Measurements from ENCODE around the gene DDX24. TPM values are rescaled to one million over a fixed set of nuclear protein-coding genes. Genes with fewer than 3 reads are reported as not detected.

DDX24 gene
- total and polyA plus RNA-seq, 2 of the 8 experiments (the other 6 are each of a cell fraction or from before 2014, with no cell fraction given): 89.0 to 201 TPM

- no peak for FAIRE-seq
- H3K4me3 ChIP-seq (ENCODE audit: extremely low read depth in 1 of 4, insufficient read depth in 2 of 4, low read depth in 3 of 4, low read length in 4 of 4): peak overlapping the region; percentile 54 to 65 (median 62)
Measured at GRCh38 chr14:94129758-94130414, 48.9 kb upstream of the DDX24 start.

More at GRCh38 chr14:94129758-94130414, 48.9 kb upstream of the DDX24 start:
- H2AK5ac ChIP-seq (ENCODE audit: low read depth, low read length): no peak overlapping the region
- no peak overlapping the region for H4K8ac ChIP-seq (ENCODE audit: extremely low read depth, insufficient read depth, low read length)
- no peak overlapping the region for H3K27ac ChIP-seq (ENCODE audit: low read depth, low read length)
- DNase-seq (ENCODE audit: low read depth in 1 of 2, low spot score in 2 of 2): peak in 1 of 2 experiments; percentile 48
- no peaks in the 10 kb centered on the region for H4K20me1 ChIP-seq (replicated peaks in 1 of 2; ENCODE audit: control insufficient read depth in 1 of 2, insufficient read depth in 2 of 2, low read length in 2 of 2)
- no peak overlapping the region for H4K5ac ChIP-seq (ENCODE audit: insufficient read length, low read depth, low read length)
- no peak overlapping the region; the same call in 1 of the 2 replicates for H2AFZ ChIP-seq (ENCODE audit: low read length)
- no peaks in the 10 kb centered on the region for H3K36me3 ChIP-seq (ENCODE audit: control insufficient read depth in 2 of 4, insufficient read depth in 4 of 4, low read length in 3 of 4)
- WGBS, 2 experiments (ENCODE audit: extremely low coverage in 1 of 2, insufficient coverage in 1 of 2, insufficient read length in 1 of 2, insufficient replicate concordance in 2 of 2, low coverage in 1 of 2, low lambda C conversion rate in 2 of 2, missing lambda C conversion rate in 1 of 2): 3% methylated on average over 10 of the region's 12 CpGs; no CpG with 5 or more reads in 1 of the 2 experiments
- H3K79me1 ChIP-seq (ENCODE audit: low read depth, low read length): no peaks in the 10 kb centered on the region
- no peak overlapping the region for H2BK12ac ChIP-seq (ENCODE audit: low read depth, low read length)
- H2BK15ac ChIP-seq (ENCODE audit: low read length): no peak overlapping the region
- peaks cover 0 to 4% (median 2%) of the 10 kb centered on the region in 4 experiments; a peak in 3 of 7 replicates for H3K4me1 ChIP-seq (replicated peaks in 1 of 4; ENCODE audit: control insufficient read depth in 3 of 4, insufficient read depth in 4 of 4, low read length in 3 of 4)
- H3K56ac ChIP-seq (replicated peaks; ENCODE audit: insufficient read length, low read depth, low read length): no peak overlapping the region
- no peaks in the 10 kb centered on the region for H3K9me3 ChIP-seq (ENCODE audit: insufficient read depth in 2 of 2, low read depth in 1 of 2, low read length in 1 of 2)
- peaks cover 9% of the 10 kb centered on the region; the same call in 1 of the 2 replicates for H3K23me2 ChIP-seq (ENCODE audit: low read depth, low read length)
- H2BK20ac ChIP-seq (ENCODE audit: low read length): no peak overlapping the region
- peak overlapping the region; percentile 77 to 88 for H3K4me2 ChIP-seq (ENCODE audit: insufficient read depth in 1 of 2, low read depth in 2 of 2, low read length in 2 of 2)
- peak overlapping the region in 1 of 4 experiments; percentile 19; a peak in 1 of 7 replicates for H3K9ac ChIP-seq (replicated peaks in 1 of 4; ENCODE audit: extremely low read depth in 1 of 4, low read depth in 3 of 4, low read length in 3 of 4)
- no peak overlapping the region for H3K14ac ChIP-seq (ENCODE audit: insufficient read length)
- no peak overlapping the region for H3K23ac ChIP-seq (ENCODE audit: insufficient read length)
- no peak overlapping the region for H2BK5ac ChIP-seq (ENCODE audit: low read depth, low read length)
- CTCF ChIA-PET (ENCODE audit: partially characterized antibody): interaction anchor here (1.0 to 5.3 kb wide), 21 partner anchors 8 to 419 kb away, joined by 3 to 55 read pairs (median 6); partner anchors contain the start of gene OTUB2
- H4K91ac ChIP-seq (replicated peaks; ENCODE audit: insufficient read length, low read length): no peak overlapping the region
- H3K27me3 ChIP-seq (replicated peaks in 1 of 4; ENCODE audit: control insufficient read depth in 3 of 4, extremely low read depth in 1 of 4, insufficient read depth in 3 of 4, low read length in 3 of 4): no peaks in the 10 kb centered on the region; a peak in 1 of 7 replicates
- 0 out of 2 replicates have a peak, but pooled peaks have one; percentile 45 for TF ChIP-seq YY1 (IDR thresholded peaks at IDR 0.05; ENCODE audit: low read depth, low read length)
- TF ChIP-seq, protein P1, sequence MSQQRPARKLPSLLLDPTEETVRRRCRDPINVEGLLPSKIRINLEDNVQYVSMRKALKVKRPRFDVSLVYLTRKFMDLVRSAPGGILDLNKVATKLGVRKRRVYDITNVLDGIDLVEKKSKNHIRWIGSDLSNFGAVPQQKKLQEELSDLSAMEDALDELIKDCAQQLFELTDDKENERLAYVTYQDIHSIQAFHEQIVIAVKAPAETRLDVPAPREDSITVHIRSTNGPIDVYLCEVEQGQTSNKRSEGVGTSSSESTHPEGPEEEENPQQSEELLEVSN (IDR thresholded peaks at IDR 0.05): no peak
- peak in 1 of 2 experiments; percentile 79; a peak in 1 of 4 replicates for TF ChIP-seq SIN3A (conservative IDR thresholded peaks at IDR 0.05 in 1 of 2, IDR thresholded peaks at IDR 0.05 in 1 of 2; ENCODE audit: low read depth in 1 of 2, low read length in 2 of 2)
- TF ChIP-seq TAF1 (IDR thresholded peaks at IDR 0.05; ENCODE audit: low read depth, low read length): peak; percentile 9; the same call in 1 of the 2 replicates
- no peak overlapping the region for H3K18ac ChIP-seq (ENCODE audit: extremely low read depth, low read length)
- no peaks in the 10 kb centered on the region for H3K79me2 ChIP-seq (ENCODE audit: control insufficient read depth in 1 of 2, insufficient read depth in 2 of 2, low read length in 2 of 2)
- no peak overlapping the region for H2BK120ac ChIP-seq (replicated peaks; ENCODE audit: low read depth, low read length)
- H3K4ac ChIP-seq (replicated peaks; ENCODE audit: insufficient read length, low read depth, low read length): no peak overlapping the region
- POLR2A ChIA-PET (ENCODE audit: partially characterized antibody): interaction anchor here (0.6 to 2.7 kb wide), 5 partner anchors 13 to 116 kb away, joined by 3 to 11 read pairs (median 3); no protein-coding TSS in a partner anchor
